GM23338 (cell line): ENCODE data around the gene RPS6KA5. TPM values are rescaled to one million over a fixed set of nuclear protein-coding genes. Genes with fewer than 3 reads are reported as not detected.

Source experiments
- ATAC-seq: fragments of 200-7000 bp; cut with Tn5 transposase; 3 replicates; pipeline ENCODE4 v1.9.1; 2020
- DNase-seq: peaks from one replicate; pipeline ENCODE4 v3.0.0-alpha.2; 2015; ENCODE audit warnings: low spot score
- H2AFZ ChIP-seq: fragments of 200-600 bp; sonication (generic); 2 replicates; pipeline ENCODE4 v1.8.0; 2016; ENCODE audit warnings: antibody characterized with exemption, mild to moderate bottlenecking, moderate library complexity
- H3F3A ChIP-seq: fragments of 200-600 bp; sonication (generic); replicated peaks from 2 replicates; pipeline ENCODE4 v1.8.0; 2017; ENCODE audit warnings: antibody characterized with exemption, mixed run types, low read depth
- H3K27ac ChIP-seq: fragments of 200-600 bp; sonication (generic); 2 replicates; pipeline ENCODE4 v1.6.1; 2016; ENCODE audit warnings: low read depth
- H3K27me3 ChIP-seq: fragments of 200-600 bp; sonication (generic); 2 replicates; pipeline ENCODE4 v1.8.0; 2016; ENCODE audit warnings: mild to moderate bottlenecking, mixed run types, moderate library complexity; ENCODE audit not compliant: insufficient read depth
- H3K36me3 ChIP-seq: fragments of 200-600 bp; sonication (generic); 2 replicates; pipeline ENCODE4 v1.8.0; 2016; ENCODE audit warnings: mild to moderate bottlenecking; ENCODE audit not compliant: insufficient read depth
- H3K4me1 ChIP-seq: fragments of 200-600 bp; sonication (generic); 2 replicates; pipeline ENCODE4 v1.8.0; 2016; ENCODE audit warnings: mild to moderate bottlenecking, moderate library complexity; ENCODE audit not compliant: insufficient read depth
- H3K4me2 ChIP-seq: fragments of 200-600 bp; sonication (generic); 2 replicates; pipeline ENCODE4 v1.7.1; 2017; ENCODE audit warnings: mixed run types
- H3K4me3 ChIP-seq: fragments of 200-600 bp; sonication (generic); 2 replicates; pipeline ENCODE4 v1.6.1; 2016; ENCODE audit warnings: mixed run types
- H3K79me2 ChIP-seq: fragments of 200-600 bp; sonication (generic); replicated peaks from 2 replicates; pipeline ENCODE4 v1.8.0; 2017; ENCODE audit warnings: mild to moderate bottlenecking; ENCODE audit not compliant: insufficient read depth
- H3K9me2 ChIP-seq: fragments of 200-600 bp; sonication (generic); 2 replicates; pipeline ENCODE4 v1.8.0; 2017; ENCODE audit not compliant: insufficient read depth
- H4K20me1 ChIP-seq: fragments of 200-600 bp; sonication (generic); replicated peaks from 2 replicates; pipeline ENCODE4 v1.8.0; 2017; ENCODE audit warnings: mild to moderate bottlenecking; ENCODE audit not compliant: insufficient read depth
- H3K27ac Mint-ChIP-seq: 2 replicates; pipeline ENCODE4 v1.8.0; 2020; ENCODE audit warnings: inconsistent platforms, mild to moderate bottlenecking, moderate library complexity, mixed read lengths
- H3K27me3 Mint-ChIP-seq: 3 replicates; pipeline ENCODE4 v1.8.0; 2022; ENCODE audit warnings: low read depth, mild to moderate bottlenecking, moderate library complexity, mixed read lengths, inconsistent platforms; ENCODE audit not compliant: insufficient read depth, poor library complexity
- H3K36me3 Mint-ChIP-seq: 3 replicates; pipeline ENCODE4 v1.8.0; 2021; ENCODE audit warnings: low read depth, mild to moderate bottlenecking, inconsistent platforms, moderate library complexity, mixed read lengths
- H3K4me1 Mint-ChIP-seq: 3 replicates; pipeline ENCODE4 v1.8.0; 2020; ENCODE audit warnings: mild to moderate bottlenecking, inconsistent platforms, mixed read lengths
- H3K4me3 Mint-ChIP-seq: 3 replicates; pipeline ENCODE4 v1.8.0; 2021; ENCODE audit warnings: moderate library complexity, mild to moderate bottlenecking, inconsistent platforms, mixed read lengths
- H3K9me3 Mint-ChIP-seq: 3 replicates; pipeline ENCODE4 v1.8.0; 2020; ENCODE audit warnings: moderate library complexity, mild to moderate bottlenecking, inconsistent platforms, mixed read lengths
- CREB1 ChIP-seq: fragments of 250-450 bp; sonication (Bioruptor Pico); IDR thresholded peaks from 2 replicates; pipeline ENCODE4 v1.5.0; 2020; ENCODE audit warnings: low read depth, mild to moderate bottlenecking, moderate library complexity
- CTCF ChIP-seq, 2 experiments: fragments of 200-600 bp in 1 of 2; sonication (generic) in 1 of 2; conservative IDR thresholded peaks; 2 replicates each; pipeline versions ENCODE4 v1.5.1 to v1.6.1; 2016 to 2017; ENCODE audit warnings: antibody characterized with exemption in 2 of 2, low read depth in 2 of 2, mild to moderate bottlenecking in 2 of 2, moderate library complexity in 1 of 2
- EZH2 ChIP-seq: fragments of 200-600 bp; sonication (generic); IDR thresholded peaks from one replicate; pipeline ENCODE4 v1.8.0; 2017; ENCODE audit warnings: antibody characterized with exemption, mild to moderate bottlenecking, low read depth; ENCODE audit not compliant: unreplicated experiment
- NANOG ChIP-seq: IDR thresholded peaks from 2 replicates; pipeline ENCODE4 v1.6.1; 2016; ENCODE audit warnings: antibody characterized with exemption, borderline replicate concordance
- ZNF331 ChIP-seq: fragments of 250-450 bp; sonication (Bioruptor Pico); IDR thresholded peaks from 2 replicates; pipeline ENCODE4 v1.5.0; 2020; ENCODE audit warnings: low read depth, mild to moderate bottlenecking, moderate library complexity
- polyA plus RNA-seq: library from polyadenylated mRNA; unstranded; fragments of >200 nt; fragmentation: Nextera tagmentation; extraction: Ambion mirVana; gene quantifications from 2 replicates; pipeline ENCODE4 v1.2.1, GENCODE V29; 2016
- total RNA-seq: library from RNA; depleted of rRNA; stranded (reverse); fragments of >200 nt; shearing (Covaris generic); gene quantifications from 2 replicates; pipeline ENCODE4 v1.2.3, GENCODE V29; 2014
- TF ChIP-seq, protein P1 (sequence below): IDR thresholded peaks from one replicate; pipeline ENCODE4 v1.6.1; 2018; ENCODE audit warnings: antibody characterized with exemption; ENCODE audit not compliant: unreplicated experiment

RPS6KA5 gene
- total and polyA plus RNA-seq, 2 experiments from 2014 or later, result 2.1 to 2.4 TPM

- no peak overlapping the region for H3K4me3 ChIP-seq
- no peaks in the 10 kb centered on the region for H3K36me3 ChIP-seq
- peaks cover 2% of the 10 kb centered on the region for H3K27me3 Mint-ChIP-seq
- no peak overlapping the region for H3K4me3 Mint-ChIP-seq
- no peak overlapping the region for H3K4me2 ChIP-seq
- no peaks in the 10 kb centered on the region for H3K9me3 Mint-ChIP-seq
- peaks cover 3% of the 10 kb centered on the region; the same call in 1 of the 3 replicates for H3K4me1 Mint-ChIP-seq
- no peaks in the 10 kb centered on the region for H3K79me2 ChIP-seq
- no peaks in the 10 kb centered on the region for H3K27me3 ChIP-seq
- no peak overlapping the region for H3K27ac ChIP-seq
- H2AFZ ChIP-seq, result no peak overlapping the region
- H3K36me3 Mint-ChIP-seq, result no peaks in the 10 kb centered on the region
- H4K20me1 ChIP-seq, result no peaks in the 10 kb centered on the region
- DNase-seq (no peak), ATAC-seq (no peak)
- no peaks in the 10 kb centered on the region for H3K4me1 ChIP-seq
- H3F3A ChIP-seq, result no peaks in the 10 kb centered on the region
- H3K27ac Mint-ChIP-seq, result no peak overlapping the region
- TF ChIP-seq, protein P1, sequence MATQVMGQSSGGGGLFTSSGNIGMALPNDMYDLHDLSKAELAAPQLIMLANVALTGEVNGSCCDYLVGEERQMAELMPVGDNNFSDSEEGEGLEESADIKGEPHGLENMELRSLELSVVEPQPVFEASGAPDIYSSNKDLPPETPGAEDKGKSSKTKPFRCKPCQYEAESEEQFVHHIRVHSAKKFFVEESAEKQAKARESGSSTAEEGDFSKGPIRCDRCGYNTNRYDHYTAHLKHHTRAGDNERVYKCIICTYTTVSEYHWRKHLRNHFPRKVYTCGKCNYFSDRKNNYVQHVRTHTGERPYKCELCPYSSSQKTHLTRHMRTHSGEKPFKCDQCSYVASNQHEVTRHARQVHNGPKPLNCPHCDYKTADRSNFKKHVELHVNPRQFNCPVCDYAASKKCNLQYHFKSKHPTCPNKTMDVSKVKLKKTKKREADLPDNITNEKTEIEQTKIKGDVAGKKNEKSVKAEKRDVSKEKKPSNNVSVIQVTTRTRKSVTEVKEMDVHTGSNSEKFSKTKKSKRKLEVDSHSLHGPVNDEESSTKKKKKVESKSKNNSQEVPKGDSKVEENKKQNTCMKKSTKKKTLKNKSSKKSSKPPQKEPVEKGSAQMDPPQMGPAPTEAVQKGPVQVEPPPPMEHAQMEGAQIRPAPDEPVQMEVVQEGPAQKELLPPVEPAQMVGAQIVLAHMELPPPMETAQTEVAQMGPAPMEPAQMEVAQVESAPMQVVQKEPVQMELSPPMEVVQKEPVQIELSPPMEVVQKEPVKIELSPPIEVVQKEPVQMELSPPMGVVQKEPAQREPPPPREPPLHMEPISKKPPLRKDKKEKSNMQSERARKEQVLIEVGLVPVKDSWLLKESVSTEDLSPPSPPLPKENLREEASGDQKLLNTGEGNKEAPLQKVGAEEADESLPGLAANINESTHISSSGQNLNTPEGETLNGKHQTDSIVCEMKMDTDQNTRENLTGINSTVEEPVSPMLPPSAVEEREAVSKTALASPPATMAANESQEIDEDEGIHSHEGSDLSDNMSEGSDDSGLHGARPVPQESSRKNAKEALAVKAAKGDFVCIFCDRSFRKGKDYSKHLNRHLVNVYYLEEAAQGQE, result no peak
- no peak for TF ChIP-seq CREB1 (CRISPR knock-in tag)
- H3K9me2 ChIP-seq, result no peaks in the 10 kb centered on the region
These were observed 149.3 kb downstream of the RPS6KA5 start for GRCh38 chr14:90911121-90911520.

- no peak for DNase-seq
- Histone ChIP-seq H2AFZ (no peak overlapping the region), H3K4me1 (no peaks in the 10 kb centered on the region), H3K4me2 (no peak overlapping the region), H4K20me1 (no peaks in the 10 kb centered on the region), H3K27ac (no peak overlapping the region), H3K9me2 (no peaks in the 10 kb centered on the region), H3F3A (no peaks in the 10 kb centered on the region), H3K36me3 (no peaks in the 10 kb centered on the region), H3K4me3 (no peak overlapping the region), H3K27me3 (no peaks in the 10 kb centered on the region), H3K79me2 (no peaks in the 10 kb centered on the region)
- no peaks in the 10 kb centered on the region for H3K36me3 Mint-ChIP-seq
- no peak overlapping the region for H3K4me3 Mint-ChIP-seq
- ATAC-seq, result no peak
- no peak overlapping the region for H3K27ac Mint-ChIP-seq
- H3K27me3 Mint-ChIP-seq, result no peaks in the 10 kb centered on the region
- peaks cover 3% of the 10 kb centered on the region; the same call in 1 of the 3 replicates for H3K4me1 Mint-ChIP-seq
- H3K9me3 Mint-ChIP-seq, result no peaks in the 10 kb centered on the region
- TF ChIP-seq CTCF (conservative IDR thresholded peaks at IDR 0.05; ENCODE audit: low read depth in 2 of 2), result no peak
- TF ChIP-seq NANOG, result no peak
- TF ChIP-seq EZH2, result no peak
- TF ChIP-seq, protein P1, result no peak
- no peak for TF ChIP-seq ZNF331 (CRISPR knock-in tag)
These were observed 153.3 kb downstream of the RPS6KA5 start for GRCh38 chr14:90907178-90907577.
